Measurements from ENCODE around the gene ATP6V0D1. TPM values are rescaled to one million over a fixed set of nuclear protein-coding genes. Genes with fewer than 3 reads are reported as not detected.
A peak's percentile ranks its signal among the peaks of the same experiment; 100 is the strongest.

Gene ATP6V0D1
- total RNA-seq, 1 donor from 2014 or later: 64.3 TPM

- Histone ChIP-seq H3K4me1 (peaks cover 4 to 24% of the 10 kb centered on the region in 2 donors), H3K36me3 (no peaks in the 10 kb centered on the region), H3K27me3 (no peaks in the 10 kb centered on the region), H3K9me3 (no peaks in the 10 kb centered on the region), H3K27ac (peak overlapping the region in 1 of 2 donors; percentile 29), H3K4me3 (peak overlapping the region; percentile 56 to 73)
- no peak for DNase-seq (ENCODE audit: low spot score in 2 of 2)
- intact Hi-C loops (cut with DNase I): loop anchor here (5.0 kb wide), 1 partner anchor 80 kb away; the partner anchor contains the start of gene CTCF
- TF ChIP-seq, protein P1, sequence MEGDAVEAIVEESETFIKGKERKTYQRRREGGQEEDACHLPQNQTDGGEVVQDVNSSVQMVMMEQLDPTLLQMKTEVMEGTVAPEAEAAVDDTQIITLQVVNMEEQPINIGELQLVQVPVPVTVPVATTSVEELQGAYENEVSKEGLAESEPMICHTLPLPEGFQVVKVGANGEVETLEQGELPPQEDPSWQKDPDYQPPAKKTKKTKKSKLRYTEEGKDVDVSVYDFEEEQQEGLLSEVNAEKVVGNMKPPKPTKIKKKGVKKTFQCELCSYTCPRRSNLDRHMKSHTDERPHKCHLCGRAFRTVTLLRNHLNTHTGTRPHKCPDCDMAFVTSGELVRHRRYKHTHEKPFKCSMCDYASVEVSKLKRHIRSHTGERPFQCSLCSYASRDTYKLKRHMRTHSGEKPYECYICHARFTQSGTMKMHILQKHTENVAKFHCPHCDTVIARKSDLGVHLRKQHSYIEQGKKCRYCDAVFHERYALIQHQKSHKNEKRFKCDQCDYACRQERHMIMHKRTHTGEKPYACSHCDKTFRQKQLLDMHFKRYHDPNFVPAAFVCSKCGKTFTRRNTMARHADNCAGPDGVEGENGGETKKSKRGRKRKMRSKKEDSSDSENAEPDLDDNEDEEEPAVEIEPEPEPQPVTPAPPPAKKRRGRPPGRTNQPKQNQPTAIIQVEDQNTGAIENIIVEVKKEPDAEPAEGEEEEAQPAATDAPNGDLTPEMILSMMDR (IDR thresholded peaks at IDR 0.05): no peak
Observed at GRCh38 chr16:67482233-67482924, 1.4 kb upstream of the ATP6V0D1 start.

DNA sequence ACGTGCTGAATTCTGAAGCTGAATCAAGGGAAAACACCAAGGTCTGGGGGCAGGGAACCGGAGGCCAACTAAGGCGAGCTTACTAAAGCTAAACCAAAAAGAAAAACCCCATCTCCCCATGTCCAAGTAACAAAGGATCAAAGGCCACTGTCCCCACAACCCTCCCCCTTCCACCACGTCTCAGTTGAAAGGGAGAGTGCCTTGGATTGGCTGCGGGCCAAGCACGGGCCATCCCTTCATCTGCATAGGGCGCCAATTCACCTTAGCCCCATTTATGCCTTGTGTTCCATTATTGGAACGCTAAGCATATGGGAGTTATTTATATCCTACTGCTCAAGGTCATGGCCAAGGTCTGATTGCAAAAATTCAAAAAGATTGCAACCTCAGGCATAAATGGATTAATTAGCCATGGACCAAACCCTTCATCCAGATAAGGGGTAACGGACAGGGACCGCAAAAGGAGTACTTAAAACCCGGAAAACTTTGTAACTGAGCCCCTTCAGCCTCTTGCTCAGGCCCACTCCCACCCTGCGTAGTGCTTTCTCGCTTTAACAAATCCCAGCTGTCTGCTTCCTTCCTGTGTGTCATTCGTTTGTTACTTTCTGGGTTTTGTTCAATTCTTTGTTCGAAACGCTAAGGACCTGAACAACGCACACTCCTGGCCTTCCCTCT, 740 bp upstream of the ATP6V0D1 start:
- no peak for DNase-seq (ENCODE audit: low spot score in 2 of 2)
- Histone ChIP-seq H3K36me3 (no peaks in the 10 kb centered on the region), H3K4me3 (peak overlapping the region; percentile 56 to 73), H3K27me3 (no peaks in the 10 kb centered on the region), H3K27ac (peak overlapping the region; percentile 44 to 52), H3K4me1 (peaks cover 4 to 24% of the 10 kb centered on the region in 2 donors), H3K9me3 (no peaks in the 10 kb centered on the region)
- intact Hi-C loops (cut with DNase I): loop anchor here (1.0 to 5.0 kb wide), 4 partner anchors 39 to 237 kb away; partner anchors contain the start of genes ACD, CTCF, GFOD2 and PARD6A
- TF ChIP-seq, protein P1 (IDR thresholded peaks at IDR 0.05): no peak

DNA sequence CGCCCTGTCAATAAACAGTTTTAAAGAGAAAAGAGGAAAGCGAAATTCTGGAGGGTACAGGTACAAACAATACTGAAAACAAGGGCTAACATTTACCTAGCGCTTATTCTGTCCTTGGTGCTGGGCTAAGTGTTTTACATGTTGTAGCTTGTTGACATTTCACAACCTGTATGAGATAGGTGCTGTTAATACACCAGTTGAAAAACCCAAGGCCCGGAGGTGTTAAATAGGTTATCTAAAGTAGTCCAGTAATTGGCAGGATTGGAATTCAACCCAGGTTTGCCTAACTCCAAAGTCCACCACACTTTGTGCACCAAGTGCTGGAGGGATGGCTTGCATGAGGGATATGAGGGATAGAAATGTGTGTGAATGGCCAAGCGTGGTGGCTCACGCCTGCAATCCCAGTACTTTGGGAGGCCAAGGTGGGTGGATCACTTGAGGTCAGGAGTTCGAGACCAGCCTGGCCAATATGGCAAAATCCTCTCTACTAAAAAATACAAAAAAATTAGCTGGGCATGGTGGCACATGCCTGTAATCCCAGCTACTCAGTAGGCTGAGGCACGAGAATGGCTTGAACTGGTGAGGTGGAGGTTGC, 2.9 kb downstream of the ATP6V0D1 start:
- no peak overlapping the region for H3K4me3 ChIP-seq
- no peaks in the 10 kb centered on the region for H3K9me3 ChIP-seq
- no peaks in the 10 kb centered on the region for H3K27me3 ChIP-seq
- TF ChIP-seq, protein P1 (IDR thresholded peaks at IDR 0.05): no peak
- H3K36me3 ChIP-seq: no peaks in the 10 kb centered on the region
- no peak for DNase-seq (ENCODE audit: low spot score in 2 of 2)
- no peak overlapping the region for H3K27ac ChIP-seq
- intact Hi-C loops (cut with DNase I): no loop called here
- peaks cover 4 to 24% of the 10 kb centered on the region in 2 donors for H3K4me1 ChIP-seq

DNA sequence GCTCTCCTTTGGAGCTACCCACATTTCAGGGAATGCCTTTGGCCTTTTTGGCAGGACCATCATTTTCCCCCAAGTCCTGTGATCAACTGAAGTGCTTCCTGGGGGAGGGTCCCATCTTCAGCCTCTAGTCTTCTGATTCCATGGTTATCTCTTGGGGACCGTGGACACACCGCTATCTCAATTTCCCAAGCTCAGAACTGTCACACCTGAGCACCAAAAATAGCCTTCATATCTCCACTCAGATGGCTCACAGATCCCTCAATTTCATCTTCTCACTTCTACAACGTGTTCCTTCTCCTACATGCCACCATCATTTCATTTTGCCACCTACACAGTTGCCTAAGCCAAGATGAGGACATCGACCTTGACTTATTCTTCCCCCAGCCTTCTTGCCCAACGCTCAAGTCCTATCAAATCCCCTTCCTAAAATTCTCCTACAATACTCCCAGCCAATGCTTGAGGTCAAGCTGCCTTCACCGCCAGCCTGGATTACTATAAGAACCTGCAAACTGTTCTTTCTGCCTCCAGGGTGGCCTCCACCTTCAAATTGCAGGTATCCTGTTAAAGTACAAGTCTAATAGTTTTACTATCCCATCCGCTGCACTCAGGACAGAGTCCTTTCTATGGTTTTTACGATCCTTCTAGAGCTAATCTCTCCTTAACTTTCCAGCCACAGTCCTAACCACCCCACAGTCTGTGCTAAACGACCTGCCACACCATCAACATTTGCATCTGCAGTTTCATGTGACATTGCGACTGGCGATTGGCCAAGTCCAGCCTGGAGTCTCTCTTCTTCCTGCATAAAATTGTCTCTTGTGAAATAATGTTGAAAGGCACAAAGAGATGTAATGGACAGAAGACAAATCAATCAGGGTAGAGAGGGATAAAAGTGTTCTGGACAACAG, 6.2 kb downstream of the ATP6V0D1 start:
- Histone ChIP-seq H3K36me3 (no peaks in the 10 kb centered on the region), H3K27me3 (no peaks in the 10 kb centered on the region), H3K4me1 (peaks cover 0 to 15% of the 10 kb centered on the region in 2 donors), H3K27ac (no peak overlapping the region), H3K4me3 (no peak overlapping the region), H3K9me3 (no peaks in the 10 kb centered on the region)
- no peak for DNase-seq (ENCODE audit: low spot score in 2 of 2)
- TF ChIP-seq, protein P1 (IDR thresholded peaks at IDR 0.05): no peak
- intact Hi-C loops (cut with DNase I): no loop called here

- DNase-seq (ENCODE audit: low spot score in 2 of 2): no peak
- TF ChIP-seq, protein P1 (IDR thresholded peaks at IDR 0.05): no peak
- no peaks in the 10 kb centered on the region for H3K9me3 ChIP-seq
- no peaks in the 10 kb centered on the region for H3K27me3 ChIP-seq
- H3K4me3 ChIP-seq: no peak overlapping the region
- no peak overlapping the region for H3K27ac ChIP-seq
- H3K36me3 ChIP-seq: no peaks in the 10 kb centered on the region
- intact Hi-C loops (cut with DNase I): no loop called here
- peaks cover 0 to 7% of the 10 kb centered on the region in 2 donors for H3K4me1 ChIP-seq
Observed at GRCh38 chr16:67471758-67472384, 9.1 kb downstream of the ATP6V0D1 start.

Measured in ascending aorta (tissue), 2 donors.